Lower lobe of right lung (tissue), 2 donors: ENCODE results near the gene TDRD12. TPM values are rescaled to one million over a fixed set of nuclear protein-coding genes. Genes with fewer than 3 reads are reported as not detected.
"Not testable (repeated sequence)": the region's sequence is repeated elsewhere in the genome, so short reads cannot be mapped to it uniquely, and the experiment has no call there.

Experiments used
- ATAC-seq, 2 donors: fragments of 200-7000 bp; cut with Tn5 transposase; one replicate each; pipeline ENCODE4 v1.9.1; 2020 to 2022; ENCODE audit warnings: mild to moderate bottlenecking in 2 of 2, moderate library complexity in 2 of 2
- DNase-seq: peaks from one replicate; pipeline ENCODE4 v3.0.0-alpha.2; 2020
- H3K27ac ChIP-seq: fragments of 200-600 bp; one replicate; pipeline ENCODE4 v1.8.0; 2022
- H3K27me3 ChIP-seq: fragments of 200-600 bp; one replicate; pipeline ENCODE4 v1.8.0; 2022; ENCODE audit warnings: low read depth
- H3K36me3 ChIP-seq: fragments of 200-600 bp; one replicate; pipeline ENCODE4 v1.8.0; 2022; ENCODE audit warnings: mild to moderate bottlenecking
- H3K4me1 ChIP-seq: fragments of 200-600 bp; one replicate; pipeline ENCODE4 v1.8.0; 2022
- H3K4me3 ChIP-seq: fragments of 200-600 bp; one replicate; pipeline ENCODE4 v1.8.0; 2022; ENCODE audit warnings: mild to moderate bottlenecking
- H3K9me3 ChIP-seq: fragments of 200-600 bp; one replicate; pipeline ENCODE4 v1.8.0; 2022
- intact Hi-C: fragments of 100-400 bp; cut with DNase I; formaldehyde crosslinking; loops from one replicate; pipeline ENCODE4 v1.11.0; 2022
- total RNA-seq: library from RNA; stranded (reverse); fragmentation: NEBNext Ultra II Directional; extraction: Animal tissue kit (Norgen Biotek cat#: 25700); gene quantifications from one replicate; pipeline ENCODE4 v1.2.1, GENCODE V29; 2021
- TF ChIP-seq, protein P1 (sequence below): fragments of 200-600 bp; IDR thresholded peaks from one replicate; pipeline ENCODE4 v1.8.0; 2022; ENCODE audit warnings: antibody characterized with exemption, mild to moderate bottlenecking
- donor health status: DM: no; HTN: yes; CAD: no; lungs with severe emphysema.

The TDRD12 gene
- total RNA-seq, 1 donor from 2014 or later, result not detected

- Histone ChIP-seq H3K4me1 (no peaks in the 10 kb centered on the region), H3K9me3 (no peaks in the 10 kb centered on the region), H3K36me3 (no peaks in the 10 kb centered on the region), H3K4me3 (no peak overlapping the region), H3K27ac (no peak overlapping the region), H3K27me3 (no peaks in the 10 kb centered on the region)
- intact Hi-C loops, result no loop called here
- TF ChIP-seq, protein P1, sequence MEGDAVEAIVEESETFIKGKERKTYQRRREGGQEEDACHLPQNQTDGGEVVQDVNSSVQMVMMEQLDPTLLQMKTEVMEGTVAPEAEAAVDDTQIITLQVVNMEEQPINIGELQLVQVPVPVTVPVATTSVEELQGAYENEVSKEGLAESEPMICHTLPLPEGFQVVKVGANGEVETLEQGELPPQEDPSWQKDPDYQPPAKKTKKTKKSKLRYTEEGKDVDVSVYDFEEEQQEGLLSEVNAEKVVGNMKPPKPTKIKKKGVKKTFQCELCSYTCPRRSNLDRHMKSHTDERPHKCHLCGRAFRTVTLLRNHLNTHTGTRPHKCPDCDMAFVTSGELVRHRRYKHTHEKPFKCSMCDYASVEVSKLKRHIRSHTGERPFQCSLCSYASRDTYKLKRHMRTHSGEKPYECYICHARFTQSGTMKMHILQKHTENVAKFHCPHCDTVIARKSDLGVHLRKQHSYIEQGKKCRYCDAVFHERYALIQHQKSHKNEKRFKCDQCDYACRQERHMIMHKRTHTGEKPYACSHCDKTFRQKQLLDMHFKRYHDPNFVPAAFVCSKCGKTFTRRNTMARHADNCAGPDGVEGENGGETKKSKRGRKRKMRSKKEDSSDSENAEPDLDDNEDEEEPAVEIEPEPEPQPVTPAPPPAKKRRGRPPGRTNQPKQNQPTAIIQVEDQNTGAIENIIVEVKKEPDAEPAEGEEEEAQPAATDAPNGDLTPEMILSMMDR, result no peak
- no peak for ATAC-seq
- DNase-seq, result no peak
These were observed 48.5 kb downstream of the TDRD12 start for GRCh38 chr19:32767951-32768679.

- Histone ChIP-seq H3K27me3 (no peaks in the 10 kb centered on the region), H3K27ac (no peak overlapping the region)
- intact Hi-C loops, result no loop called here
These were observed 52.0 kb downstream of the TDRD12 start for GRCh38 chr19:32771596-32771995.

GRCh38 chr19:32773126-32773525, 53.6 kb downstream of the TDRD12 start:
- Histone ChIP-seq H3K4me3 (no peak overlapping the region), H3K27ac (no peak overlapping the region), H3K36me3 (no peaks in the 10 kb centered on the region), H3K9me3 (no peaks in the 10 kb centered on the region), H3K4me1 (no peaks in the 10 kb centered on the region), H3K27me3 (no peaks in the 10 kb centered on the region)
- intact Hi-C loops, result no loop called here
- TF ChIP-seq, protein P1, result no peak
- no peak for DNase-seq
- no peak for ATAC-seq

More at GRCh38 chr19:32771596-32771995, 52.0 kb downstream of the TDRD12 start:
- ATAC-seq (no peak), DNase-seq (no peak)
- Histone ChIP-seq H3K4me3 (no peak overlapping the region), H3K36me3 (no peaks in the 10 kb centered on the region), H3K4me1 (no peaks in the 10 kb centered on the region), H3K9me3 (no peaks in the 10 kb centered on the region)
- TF ChIP-seq, protein P1, result no peak

DNA sequence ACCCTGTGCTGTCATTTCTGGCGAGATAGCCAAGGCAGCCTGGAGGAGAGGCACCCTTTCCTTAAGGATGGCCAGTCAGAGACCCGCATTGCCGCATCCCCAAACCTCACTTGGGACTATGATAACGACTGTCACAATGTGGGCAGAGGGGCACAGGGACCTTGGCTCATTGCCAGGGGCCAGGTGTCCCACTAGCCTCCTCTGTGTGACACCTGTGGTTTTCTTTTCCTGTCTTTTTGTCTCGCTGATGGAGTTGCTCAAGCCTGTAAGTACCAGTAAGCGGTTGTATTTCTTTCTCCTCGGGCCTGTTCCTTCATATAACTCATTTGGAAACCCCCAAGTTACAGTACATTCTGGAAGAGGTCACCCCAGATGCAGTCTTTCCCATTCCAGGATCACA, 59.5 kb downstream of the TDRD12 start:
- DNase-seq, result no peak
- Histone ChIP-seq H3K36me3 (no peaks in the 10 kb centered on the region), H3K27me3 (no peaks in the 10 kb centered on the region), H3K9me3 (peaks cover 8% of the 10 kb centered on the region), H3K27ac (no peak overlapping the region), H3K4me3 (no peak overlapping the region), H3K4me1 (no peaks in the 10 kb centered on the region)
- ATAC-seq, result no peak
- TF ChIP-seq, protein P1, result no peak
- intact Hi-C loops, result no loop called here

DNA sequence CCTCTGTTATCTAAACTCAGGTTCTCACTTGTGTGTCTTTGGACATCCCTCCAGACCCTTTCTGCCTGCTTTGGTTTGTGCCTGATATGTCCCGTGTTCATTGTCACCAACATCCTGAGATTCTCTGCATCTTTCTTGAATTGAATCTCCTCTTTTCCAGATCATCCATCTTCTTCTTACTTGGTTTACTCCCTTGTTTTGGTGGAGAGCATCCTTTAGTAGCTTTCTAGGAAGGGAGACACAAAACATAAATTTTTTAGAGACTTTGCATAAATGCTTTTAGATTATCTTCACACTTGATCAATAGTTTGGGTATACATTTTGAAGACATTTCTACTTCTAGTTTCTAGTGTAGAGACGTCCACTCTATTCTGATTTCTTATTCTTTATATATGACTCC, 61.7 kb downstream of the TDRD12 start:
- no peak overlapping the region for H3K4me3 ChIP-seq
- no peaks in the 10 kb centered on the region for H3K36me3 ChIP-seq
- intact Hi-C loops, result no loop called here
- no peak overlapping the region for H3K27ac ChIP-seq
- DNase-seq, result no peak
- H3K9me3 ChIP-seq, result peaks cover 8% of the 10 kb centered on the region
- H3K4me1 ChIP-seq, result no peaks in the 10 kb centered on the region
- TF ChIP-seq, protein P1, result no peak
- H3K27me3 ChIP-seq, result no peaks in the 10 kb centered on the region
- no peak for ATAC-seq

- H3K36me3 ChIP-seq, H3K4me3 ChIP-seq, DNase-seq, H3K9me3 ChIP-seq, H3K27ac ChIP-seq, ATAC-seq, H3K4me1 ChIP-seq, H3K27me3 ChIP-seq, intact Hi-C loops: not testable (repeated sequence)
These were observed 62.5 kb downstream of the TDRD12 start for GRCh38 chr19:32782089-32782488.

GRCh38 chr19:32787161-32787813, 67.7 kb downstream of the TDRD12 start:
- H3K4me3 ChIP-seq, H3K27me3 ChIP-seq, H3K27ac ChIP-seq, H3K9me3 ChIP-seq, ATAC-seq, intact Hi-C loops, H3K36me3 ChIP-seq, DNase-seq, H3K4me1 ChIP-seq: not testable (repeated sequence)

DNA sequence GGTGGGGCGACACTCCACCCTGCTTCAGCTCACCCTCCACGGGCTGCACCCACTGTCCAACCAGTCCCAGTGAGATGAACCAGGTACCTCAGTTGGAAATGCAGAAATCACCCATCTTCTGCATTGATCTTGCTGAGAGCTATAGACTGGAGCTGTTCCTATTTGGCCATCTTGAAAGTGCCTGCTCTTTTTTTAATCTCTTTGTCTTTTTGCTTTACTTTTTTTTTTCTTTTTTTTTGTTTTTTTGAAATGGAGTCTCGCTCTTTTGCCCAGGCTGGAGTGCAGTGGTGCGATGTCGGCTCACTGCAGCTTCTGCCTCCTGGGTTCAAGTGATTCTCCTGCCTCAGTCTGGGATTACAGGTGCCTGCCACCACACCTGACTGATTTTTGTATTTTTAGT, 68.3 kb downstream of the TDRD12 start:
- H3K36me3 ChIP-seq, H3K4me1 ChIP-seq, H3K9me3 ChIP-seq, H3K27ac ChIP-seq, DNase-seq, ATAC-seq, H3K27me3 ChIP-seq, H3K4me3 ChIP-seq, intact Hi-C loops: not testable (repeated sequence)
